Epithelial cell of esophagus (primary cell): ENCODE data around the gene ZNF777.
"Not testable (repeated sequence)": the region's sequence is repeated elsewhere in the genome, so short reads cannot be mapped to it uniquely, and the experiment has no call there.

Source experiments
- DNase-seq: peaks from one replicate; pipeline ENCODE4 v3.0.0; 2010; ENCODE audit warnings: low read depth
- H3K4me3 ChIP-seq: 2 replicates; pipeline ENCODE4 v1.5.1; 2011; ENCODE audit warnings: mild to moderate bottlenecking, low read length, control low read depth
- TF ChIP-seq, protein P1 (sequence below): IDR thresholded peaks from 2 replicates; pipeline ENCODE4 v1.5.1; 2011; ENCODE audit warnings: low read depth, mild to moderate bottlenecking, low read length, control low read depth, inconsistent platforms; ENCODE audit not compliant: insufficient read depth; ENCODE audit errors: missing control alignments

ZNF777 gene

DNA sequence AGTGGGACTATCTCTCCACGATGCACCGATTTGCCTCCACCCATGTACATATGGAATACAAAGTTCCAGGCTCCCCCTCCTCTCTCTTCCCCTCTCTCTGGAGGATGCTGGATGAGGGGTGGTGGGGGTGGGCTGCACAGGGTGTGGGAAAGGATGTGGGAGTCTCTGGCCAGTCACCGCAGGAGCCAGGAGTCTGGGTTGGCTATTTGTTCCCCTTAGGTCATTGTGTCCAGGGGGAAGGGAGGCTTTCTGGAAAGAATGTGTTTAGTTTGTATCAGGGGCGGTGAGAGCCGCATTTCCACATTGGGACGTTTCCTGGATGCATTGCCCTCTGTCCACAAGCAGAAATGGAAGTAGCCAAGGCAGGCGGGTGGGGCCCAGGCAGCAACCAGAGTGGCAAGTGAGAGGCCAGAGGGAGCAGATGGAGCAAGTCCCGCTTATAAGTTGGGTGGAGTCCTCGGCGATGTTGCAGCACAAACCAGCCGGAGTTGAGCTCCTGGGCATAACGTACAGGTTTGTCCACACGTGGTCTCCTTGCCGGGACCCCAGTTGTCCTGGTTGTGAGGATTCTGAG is 63.3 kb downstream of the ZNF777 start:
- DNase-seq: no peak
- no peak overlapping the region for H3K4me3 ChIP-seq
- TF ChIP-seq, protein P1, sequence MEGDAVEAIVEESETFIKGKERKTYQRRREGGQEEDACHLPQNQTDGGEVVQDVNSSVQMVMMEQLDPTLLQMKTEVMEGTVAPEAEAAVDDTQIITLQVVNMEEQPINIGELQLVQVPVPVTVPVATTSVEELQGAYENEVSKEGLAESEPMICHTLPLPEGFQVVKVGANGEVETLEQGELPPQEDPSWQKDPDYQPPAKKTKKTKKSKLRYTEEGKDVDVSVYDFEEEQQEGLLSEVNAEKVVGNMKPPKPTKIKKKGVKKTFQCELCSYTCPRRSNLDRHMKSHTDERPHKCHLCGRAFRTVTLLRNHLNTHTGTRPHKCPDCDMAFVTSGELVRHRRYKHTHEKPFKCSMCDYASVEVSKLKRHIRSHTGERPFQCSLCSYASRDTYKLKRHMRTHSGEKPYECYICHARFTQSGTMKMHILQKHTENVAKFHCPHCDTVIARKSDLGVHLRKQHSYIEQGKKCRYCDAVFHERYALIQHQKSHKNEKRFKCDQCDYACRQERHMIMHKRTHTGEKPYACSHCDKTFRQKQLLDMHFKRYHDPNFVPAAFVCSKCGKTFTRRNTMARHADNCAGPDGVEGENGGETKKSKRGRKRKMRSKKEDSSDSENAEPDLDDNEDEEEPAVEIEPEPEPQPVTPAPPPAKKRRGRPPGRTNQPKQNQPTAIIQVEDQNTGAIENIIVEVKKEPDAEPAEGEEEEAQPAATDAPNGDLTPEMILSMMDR: no peak

DNA sequence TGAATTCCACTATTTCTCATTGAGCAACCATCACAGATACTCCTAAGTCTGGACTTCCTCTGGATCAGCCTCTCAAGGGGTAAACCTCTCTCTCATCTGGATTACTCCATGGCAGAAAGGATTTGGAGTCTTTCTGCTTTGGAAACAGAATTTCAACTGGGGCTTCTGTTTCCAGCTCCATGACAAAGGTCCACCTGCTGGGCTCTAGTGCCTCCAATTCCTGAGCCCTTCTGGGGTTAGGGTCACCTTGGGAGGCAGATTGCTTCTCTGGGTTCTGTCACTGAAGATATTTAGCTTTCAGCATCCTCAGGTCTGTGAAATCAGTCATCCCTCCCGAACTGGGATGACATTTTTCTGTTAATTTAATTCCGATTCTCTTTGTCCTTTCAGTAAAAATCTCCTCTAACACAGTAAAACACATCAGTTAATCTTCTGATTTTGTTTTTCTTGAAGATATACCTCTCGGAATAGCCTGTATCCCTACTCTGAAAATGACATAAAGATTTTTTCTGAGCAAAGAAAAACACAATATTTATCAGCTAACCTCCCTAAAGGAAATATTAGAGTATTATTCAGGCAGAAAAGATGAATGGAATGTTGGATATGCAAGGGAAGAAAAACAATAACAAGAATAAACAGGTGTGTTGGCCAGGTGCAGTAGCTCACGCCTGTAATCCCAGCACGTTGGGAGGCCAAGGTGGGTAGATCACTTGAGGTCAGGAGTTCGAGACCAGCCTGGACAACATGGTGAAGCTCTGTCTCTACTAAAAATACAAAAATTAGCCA is 72.1 kb downstream of the ZNF777 start:
- H3K4me3 ChIP-seq: not testable (repeated sequence)
- DNase-seq: peak; percentile 30

DNA sequence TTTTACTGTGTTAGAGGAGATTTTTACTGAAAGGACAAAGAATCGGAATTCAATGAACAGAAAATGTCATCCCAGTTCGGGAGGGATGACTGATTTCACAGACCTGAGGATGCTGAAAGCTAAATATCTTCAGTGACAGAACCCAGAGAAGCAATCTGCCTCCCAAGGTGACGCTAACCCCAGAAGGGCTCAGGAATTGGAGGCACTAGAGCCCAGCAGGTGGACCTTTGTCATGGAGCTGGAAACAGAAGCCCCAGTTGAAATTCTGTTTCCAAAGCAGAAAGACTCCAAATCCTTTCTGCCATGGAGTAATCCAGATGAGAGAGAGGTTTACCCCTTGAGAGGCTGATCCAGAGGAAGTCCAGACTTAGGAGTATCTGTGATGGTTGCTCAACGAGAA is 74.3 kb downstream of the ZNF777 start:
- H3K4me3 ChIP-seq, DNase-seq: not testable (repeated sequence)

DNA sequence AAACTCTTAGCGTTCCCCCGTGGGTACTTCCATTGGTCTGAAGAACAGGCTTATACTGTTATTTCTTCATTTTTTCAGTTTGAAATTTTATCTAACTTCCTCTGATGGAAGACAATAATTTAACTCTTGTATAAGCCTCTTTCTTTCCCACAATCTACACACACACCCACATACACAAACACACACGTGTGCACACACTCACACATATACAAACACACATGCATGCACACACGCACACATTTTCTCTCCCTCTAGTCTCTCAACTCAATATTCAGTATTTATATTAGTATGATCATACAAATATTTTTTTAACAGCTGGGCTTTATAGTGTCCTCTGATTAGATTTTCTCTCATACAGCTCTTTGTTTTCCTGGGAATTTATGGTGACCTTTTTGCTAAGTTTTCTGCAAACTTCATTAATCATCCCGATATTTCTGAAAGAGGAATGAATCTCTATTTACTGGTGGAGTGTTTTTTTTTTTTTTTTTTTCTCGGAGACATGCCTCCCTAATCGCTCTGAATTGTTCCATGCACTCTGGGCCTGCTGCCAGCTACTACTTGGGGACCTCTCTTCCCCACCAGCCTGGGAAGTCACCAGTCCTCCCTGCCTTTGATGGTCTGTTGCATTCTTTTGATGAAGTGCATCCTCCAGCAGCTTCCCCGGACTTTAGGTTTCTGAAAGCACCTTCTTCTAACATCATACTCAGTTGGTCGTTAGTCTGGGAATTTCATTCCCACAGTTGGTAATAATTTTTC is 75.5 kb downstream of the ZNF777 start:
- DNase-seq: no peak

More for the DNA sequence above, 75.5 kb downstream of the ZNF777 start:
- H3K4me3 ChIP-seq: no peak overlapping the region
- TF ChIP-seq, protein P1: no peak
